PC-3 (cell line): ENCODE data around the gene ESYT3. TPM values are rescaled to one million over a fixed set of nuclear protein-coding genes. Genes with fewer than 3 reads are reported as not detected.

ENCODE experiments used
- ATAC-seq: fragments of 200-7000 bp; cut with Tn5 transposase; 2 replicates; pipeline ENCODE4 v1.9.1; 2020; ENCODE audit warnings: mild to moderate bottlenecking, moderate library complexity
- BruUV-seq: library from RNA; stranded (reverse); fragments of 400-500 nt; replicated peaks from 2 replicates; lab custom pipeline; 2021; lab: Mats Ljungman, UMichigan
- CTCF ChIA-PET: fragments of 300-600 bp; sonication (Branson Sonifier 250); formaldehyde crosslinking; loops from one replicate; lab custom pipeline; 2022; ENCODE audit warnings: antibody characterized with exemption; lab: Charles Lee
- POLR2A ChIA-PET: fragments of 300-600 bp; sonication (Branson Sonifier 250); formaldehyde crosslinking; loops from one replicate; lab custom pipeline; 2022; ENCODE audit warnings: antibody characterized with exemption; ENCODE audit not compliant: unreplicated experiment; lab: Charles Lee
- DNase-seq: peaks from one replicate; pipeline ENCODE4 v3.0.0-alpha.2; 2015
- H2AFZ ChIP-seq: fragments of 300-600 bp; sonication (generic); 2 replicates; pipeline ENCODE4 v1.6.0; 2016; ENCODE audit warnings: antibody characterized with exemption, low read length
- H3F3A ChIP-seq: fragments of 300-600 bp; sonication (generic); one replicate; pipeline ENCODE4 v1.6.0; 2017; ENCODE audit warnings: antibody characterized with exemption, low read length, control low read depth, mild to moderate bottlenecking; ENCODE audit not compliant: unreplicated experiment
- H3K27ac ChIP-seq: fragments of 300-600 bp; sonication (generic); 2 replicates; pipeline ENCODE4 v1.5.1; 2016; ENCODE audit warnings: mild to moderate bottlenecking, low read length
- H3K27me3 ChIP-seq: fragments of 300-600 bp; sonication (generic); 2 replicates; pipeline ENCODE4 v1.6.1; 2016; ENCODE audit warnings: low read length, mixed read lengths
- H3K36me3 ChIP-seq: fragments of 300-600 bp; sonication (generic); 2 replicates; pipeline ENCODE4 v1.6.1; 2016; ENCODE audit warnings: low read depth, mixed run types, low read length, mixed read lengths
- H3K4me1 ChIP-seq: fragments of 300-600 bp; sonication (generic); 2 replicates; pipeline ENCODE4 v1.5.1; 2016; ENCODE audit warnings: low read length; ENCODE audit not compliant: insufficient read depth
- H3K4me2 ChIP-seq: fragments of 300-600 bp; sonication (generic); 2 replicates; pipeline ENCODE4 v1.6.0; 2016; ENCODE audit warnings: low read length
- H3K4me3 ChIP-seq: fragments of 300-600 bp; sonication (generic); 2 replicates; pipeline ENCODE4 v1.5.1; 2016; ENCODE audit warnings: mild to moderate bottlenecking, low read length, mixed read lengths
- H3K79me2 ChIP-seq: fragments of 300-600 bp; sonication (generic); 2 replicates; pipeline ENCODE4 v1.6.1; 2017; ENCODE audit warnings: low read length, mixed read lengths
- H3K9ac ChIP-seq: fragments of 300-600 bp; sonication (generic); 2 replicates; pipeline ENCODE4 v1.6.0; 2016; ENCODE audit warnings: mild to moderate bottlenecking, low read length
- H3K9me2 ChIP-seq: fragments of 300-600 bp; sonication (generic); replicated peaks from 2 replicates; pipeline ENCODE4 v1.6.1; 2016; ENCODE audit warnings: mixed run types, low read length, mixed read lengths
- H3K9me3 ChIP-seq: fragments of 300-600 bp; sonication (generic); 2 replicates; pipeline ENCODE4 v1.6.1; 2016; ENCODE audit warnings: low read length, mixed read lengths
- H4K20me1 ChIP-seq: fragments of 300-600 bp; sonication (generic); 2 replicates; pipeline ENCODE4 v1.6.1; 2016; ENCODE audit warnings: low read length, mixed read lengths
- CTCF ChIP-seq: fragments of 300-600 bp; sonication (generic); conservative IDR thresholded peaks from 2 replicates; pipeline ENCODE4 v1.5.1; 2017; ENCODE audit warnings: antibody characterized with exemption, low read depth, mild to moderate bottlenecking, low read length
- EZH2 ChIP-seq: fragments of 300-600 bp; sonication (generic); IDR thresholded peaks from one replicate; pipeline ENCODE4 v1.6.1; 2017; ENCODE audit warnings: antibody characterized with exemption, mild to moderate bottlenecking, low read length; ENCODE audit not compliant: unreplicated experiment
- EZH2phosphoT487 ChIP-seq: fragments of 300-600 bp; sonication (generic); IDR thresholded peaks from 2 replicates; pipeline ENCODE4 v1.6.1; 2018; ENCODE audit warnings: mild to moderate bottlenecking, antibody characterized with exemption, low read length, borderline replicate concordance
- intact Hi-C: fragments of 100-400 bp; cut with micrococcal nuclease; formaldehyde crosslinking; loops from 2 replicates; pipeline ENCODE4 v1.9.0; 2023
- total RNA-seq: library from RNA; depleted of rRNA; stranded (reverse); fragments of >200 nt; gene quantifications from 2 replicates; pipeline ENCODE4 v1.2.3, GENCODE V29; 2014

ESYT3 gene
- total RNA-seq, 1 experiment from 2014 or later = 1.6 TPM

- H3K4me1 ChIP-seq = peaks cover 13% of the 10 kb centered on the region
- BruUV-seq = no TSS peak
- H3K27me3 ChIP-seq = no peaks in the 10 kb centered on the region
- no peak overlapping the region for H2AFZ ChIP-seq
- intact Hi-C loops = loop anchor here (5.0 to 10.0 kb wide), 3 partner anchors 128 to 458 kb away; partner anchors contain the start of gene CEP70
- H3F3A ChIP-seq = no peaks in the 10 kb centered on the region
- H3K36me3 ChIP-seq = no peaks in the 10 kb centered on the region
- H3K4me3 ChIP-seq = no peak overlapping the region
- H3K27ac ChIP-seq = no peak overlapping the region
- POLR2A ChIA-PET = no interaction called here
- CTCF ChIA-PET = no interaction called here
- H3K9ac ChIP-seq = no peak overlapping the region
- no peaks in the 10 kb centered on the region for H4K20me1 ChIP-seq
- ATAC-seq (no peak), DNase-seq (no peak)
- no peaks in the 10 kb centered on the region for H3K9me2 ChIP-seq
- no peaks in the 10 kb centered on the region for H3K9me3 ChIP-seq
- no peak overlapping the region for H3K4me2 ChIP-seq
- TF ChIP-seq CTCF (no peak), EZH2phosphoT487 (no peak), EZH2 (no peak)
- no peaks in the 10 kb centered on the region for H3K79me2 ChIP-seq
Observed at GRCh38 chr3:138464491-138464860, 30.1 kb downstream of the ESYT3 start.

GRCh38 chr3:138465451-138465850, 31.0 kb downstream of the ESYT3 start:
- Histone ChIP-seq H3K27me3 (no peaks in the 10 kb centered on the region), H3K4me2 (no peak overlapping the region), H3K79me2 (no peaks in the 10 kb centered on the region), H3K27ac (no peak overlapping the region), H3K4me1 (peaks cover 18% of the 10 kb centered on the region), H3F3A (no peaks in the 10 kb centered on the region), H4K20me1 (no peaks in the 10 kb centered on the region), H3K9ac (no peak overlapping the region), H3K36me3 (no peaks in the 10 kb centered on the region), H3K9me3 (no peaks in the 10 kb centered on the region), H2AFZ (no peak overlapping the region), H3K4me3 (no peak overlapping the region), H3K9me2 (no peaks in the 10 kb centered on the region)
- TF ChIP-seq CTCF = no peak
- TF ChIP-seq EZH2phosphoT487 = no peak
- no peak for TF ChIP-seq EZH2
- no peak for DNase-seq
- ChIA-PET POLR2A (interaction anchor here (0.6 kb wide), 1 partner anchor 548 kb away, joined by 3 read pairs; no protein-coding TSS in a partner anchor), CTCF (interaction anchor here (0.6 kb wide), 1 partner anchor 457 kb away, joined by 3 read pairs; no protein-coding TSS in a partner anchor)
- ATAC-seq = no peak
- no TSS peak for BruUV-seq
- intact Hi-C loops = loop anchor here (10.0 kb wide), 1 partner anchor 229 kb away; no protein-coding TSS in a partner anchor

- no peak overlapping the region for H3K9ac ChIP-seq
- no peaks in the 10 kb centered on the region for H3F3A ChIP-seq
- no peak for TF ChIP-seq CTCF
- no peak for TF ChIP-seq EZH2phosphoT487
- TF ChIP-seq EZH2 = no peak
- no peak overlapping the region for H3K27ac ChIP-seq
- intact Hi-C loops = loop anchor here (10.0 kb wide), 1 partner anchor 229 kb away; no protein-coding TSS in a partner anchor
- CTCF ChIA-PET = interaction anchor here (0.6 kb wide), 1 partner anchor 456 kb away, joined by 3 read pairs; no protein-coding TSS in a partner anchor
- peaks cover 18% of the 10 kb centered on the region for H3K4me1 ChIP-seq
- no peaks in the 10 kb centered on the region for H3K9me3 ChIP-seq
- no peak overlapping the region for H2AFZ ChIP-seq
- DNase-seq (no peak), ATAC-seq (no peak)
- no peaks in the 10 kb centered on the region for H3K9me2 ChIP-seq
- no peaks in the 10 kb centered on the region for H4K20me1 ChIP-seq
- H3K4me3 ChIP-seq = no peak overlapping the region
- H3K36me3 ChIP-seq = no peaks in the 10 kb centered on the region
- no peaks in the 10 kb centered on the region for H3K79me2 ChIP-seq
- POLR2A ChIA-PET = interaction anchor here (0.6 kb wide), 1 partner anchor 548 kb away, joined by 3 read pairs; no protein-coding TSS in a partner anchor
- no TSS peak for BruUV-seq
- H3K4me2 ChIP-seq = no peak overlapping the region
- H3K27me3 ChIP-seq = no peaks in the 10 kb centered on the region
Observed at GRCh38 chr3:138465925-138466324, 31.5 kb downstream of the ESYT3 start.
